IMR-90 (cell line): ENCODE results near the gene MOB3B. TPM values are rescaled to one million over a fixed set of nuclear protein-coding genes. Genes with fewer than 3 reads are reported as not detected.

Experiments
- ATAC-seq: fragments of 200-7000 bp; cut with Tn5 transposase; 2 replicates; pipeline ENCODE4 v1.9.1; 2020; ENCODE audit warnings: low read depth, mild to moderate bottlenecking, moderate library complexity
- BruUV-seq: library from RNA; stranded (reverse); fragments of 400-500 nt; replicated peaks from 2 replicates; lab custom pipeline; 2021; lab: Mats Ljungman, UMichigan
- CTCF ChIA-PET: fragments of 300-600 bp; formaldehyde crosslinking; extraction: SDS; loops from one replicate; lab custom pipeline; 2021; ENCODE audit warnings: antibody characterized with exemption; lab: Yijun Ruan, JAX
- POLR2A ChIA-PET: fragments of 300-600 bp; sonication (Branson Sonifier 250); formaldehyde crosslinking; loops from one replicate; lab custom pipeline; 2022; ENCODE audit warnings: antibody characterized with exemption; ENCODE audit not compliant: unreplicated experiment; lab: Charles Lee
- DNase-seq: peaks from one replicate; pipeline ENCODE4 v3.0.0; 2013
- H2AFZ ChIP-seq: replicated peaks from 2 replicates; pipeline ENCODE3; 2013; ENCODE audit warnings: low read length, mild to moderate bottlenecking; ENCODE audit not compliant: poor library complexity
- H2AK5ac ChIP-seq: 2 replicates; pipeline ENCODE4 v1.6.1; 2013; ENCODE audit warnings: low read depth, low read length, inconsistent platforms
- H2AK9ac ChIP-seq: replicated peaks from 2 replicates; pipeline ENCODE3; 2013; ENCODE audit warnings: mild to moderate bottlenecking, low read depth, low read length, moderate library complexity; ENCODE audit not compliant: poor library complexity
- H2BK120ac ChIP-seq: 2 replicates; pipeline ENCODE4 v1.6.1; 2013; ENCODE audit warnings: low read depth, low read length, inconsistent platforms
- H2BK15ac ChIP-seq: 3 replicates; pipeline ENCODE4 v1.6.1; 2013; ENCODE audit warnings: low read depth, low read length, inconsistent platforms
- H2BK20ac ChIP-seq: 2 replicates; pipeline ENCODE4 v1.6.1; 2013; ENCODE audit warnings: low read depth, mild to moderate bottlenecking, inconsistent platforms, low read length, moderate library complexity
- H2BK5ac ChIP-seq: 2 replicates; pipeline ENCODE4 v1.6.1; 2013; ENCODE audit warnings: mild to moderate bottlenecking, low read depth, low read length, inconsistent platforms; ENCODE audit not compliant: poor library complexity, severe bottlenecking
- H3K14ac ChIP-seq: replicated peaks from 2 replicates; pipeline ENCODE4 v1.6.1; 2013; ENCODE audit warnings: low read depth, low read length, inconsistent platforms
- H3K18ac ChIP-seq: 2 replicates; pipeline ENCODE4 v1.6.1; 2013; ENCODE audit warnings: low read depth, low read length, control low read depth
- H3K23ac ChIP-seq: 2 replicates; pipeline ENCODE4 v1.6.1; 2013; ENCODE audit warnings: low read depth, low read length, inconsistent platforms
- H3K27ac ChIP-seq: 2 replicates; pipeline ENCODE4 v1.5.1; 2013; ENCODE audit warnings: mild to moderate bottlenecking, control low read depth, low read length; ENCODE audit not compliant: insufficient read depth
- H3K27me3 ChIP-seq: 2 replicates; pipeline ENCODE4 v1.6.1; 2013; ENCODE audit warnings: low read length; ENCODE audit not compliant: control insufficient read depth, insufficient read depth
- H3K36me3 ChIP-seq: 2 replicates; pipeline ENCODE4 v1.6.1; 2013; ENCODE audit warnings: low read length, mixed read lengths; ENCODE audit not compliant: control insufficient read depth, insufficient read depth
- H3K4ac ChIP-seq: 2 replicates; pipeline ENCODE4 v1.6.1; 2013; ENCODE audit warnings: low read depth, low read length, inconsistent platforms
- H3K4me1 ChIP-seq: 2 replicates; pipeline ENCODE4 v1.6.1; 2013; ENCODE audit warnings: low read length, mixed read lengths; ENCODE audit not compliant: control insufficient read depth, insufficient read depth
- H3K4me2 ChIP-seq: 2 replicates; pipeline ENCODE4 v1.6.1; 2013; ENCODE audit warnings: low read depth, mild to moderate bottlenecking, control low read depth, low read length, moderate library complexity
- H3K4me3 ChIP-seq: 2 replicates; pipeline ENCODE4 v1.5.1; 2013; ENCODE audit warnings: low read depth, mild to moderate bottlenecking, control low read depth, low read length, moderate library complexity; ENCODE audit not compliant: insufficient read depth
- H3K56ac ChIP-seq: 2 replicates; pipeline ENCODE4 v1.6.1; 2013; ENCODE audit warnings: low read length, inconsistent platforms; ENCODE audit not compliant: insufficient read depth; ENCODE audit errors: extremely low read depth
- H3K79me1 ChIP-seq, 2 experiments: 2 replicates each; pipeline ENCODE4 v1.6.1; 2013; ENCODE audit warnings: low read length in 2 of 2, inconsistent platforms in 1 of 2, low read depth in 1 of 2
- H3K9ac ChIP-seq: 2 replicates; pipeline ENCODE4 v1.6.1; 2013; ENCODE audit warnings: low read depth, low read length, control low read depth
- H3K9me1 ChIP-seq: 2 replicates; pipeline ENCODE4 v1.6.1; 2013; ENCODE audit warnings: low read length, inconsistent platforms; ENCODE audit not compliant: insufficient read depth
- H3K9me3 ChIP-seq: 2 replicates; pipeline ENCODE4 v1.6.1; 2013; ENCODE audit warnings: low read length; ENCODE audit not compliant: control insufficient read depth, insufficient read depth
- H4K20me1 ChIP-seq: 2 replicates; pipeline ENCODE4 v1.6.1; 2013; ENCODE audit warnings: low read length, inconsistent platforms; ENCODE audit not compliant: insufficient read depth
- H4K5ac ChIP-seq: 2 replicates; pipeline ENCODE4 v1.6.1; 2013; ENCODE audit warnings: mild to moderate bottlenecking, low read depth, low read length, control low read depth
- H4K8ac ChIP-seq, 2 experiments: 2 replicates each; pipeline ENCODE4 v1.6.1; 2013; ENCODE audit warnings: low read depth in 2 of 2, low read length in 2 of 2, control low read depth in 1 of 2, inconsistent platforms in 1 of 2
- H4K91ac ChIP-seq: 2 replicates; pipeline ENCODE4 v1.6.1; 2013; ENCODE audit warnings: low read depth, low read length, inconsistent platforms; ENCODE audit not compliant: insufficient read depth
- BHLHE40 ChIP-seq: fragments of 150-350 bp; IDR thresholded peaks from 2 replicates; pipeline ENCODE4 v1.6.1; 2016; ENCODE audit warnings: mild to moderate bottlenecking, low read depth, low read length
- CEBPB ChIP-seq: IDR thresholded peaks from 2 replicates; pipeline ENCODE4 v1.6.1; 2012; ENCODE audit warnings: low read depth, low read length, improper control_type of control experiment
- CHD1 ChIP-seq: IDR thresholded peaks from 2 replicates; pipeline ENCODE4 v1.6.1; 2012; ENCODE audit warnings: low read depth, low read length, improper control_type of control experiment
- FOS ChIP-seq: fragments of 150-350 bp; IDR thresholded peaks from 2 replicates; pipeline ENCODE4 v1.6.1; 2016; ENCODE audit warnings: low read depth, low read length
- MAZ ChIP-seq: IDR thresholded peaks from 2 replicates; pipeline ENCODE4 v1.6.1; 2012; ENCODE audit warnings: low read depth, mild to moderate bottlenecking, low read length, improper control_type of control experiment, moderate library complexity, borderline replicate concordance
- MXI1 ChIP-seq: IDR thresholded peaks from 2 replicates; pipeline ENCODE4 v1.6.1; 2012; ENCODE audit warnings: low read depth, mild to moderate bottlenecking, low read length, moderate library complexity, borderline replicate concordance
- NFE2L2 ChIP-seq: fragments of 150-350 bp; IDR thresholded peaks from 2 replicates; pipeline ENCODE4 v1.6.1; 2016; ENCODE audit warnings: low read depth, mild to moderate bottlenecking, low read length
- POLR2A ChIP-seq: IDR thresholded peaks from 2 replicates; pipeline ENCODE4 v1.6.1; 2012; ENCODE audit warnings: mild to moderate bottlenecking, low read depth, low read length
- RAD21 ChIP-seq: IDR thresholded peaks from 2 replicates; pipeline ENCODE4 v1.6.1; 2012; ENCODE audit warnings: low read length, improper control_type of control experiment
- RCOR1 ChIP-seq: IDR thresholded peaks from 2 replicates; pipeline ENCODE4 v1.6.1; 2012; ENCODE audit warnings: mild to moderate bottlenecking, low read length, improper control_type of control experiment; ENCODE audit not compliant: insufficient replicate concordance
- RFX5 ChIP-seq: IDR thresholded peaks from 2 replicates; pipeline ENCODE4 v1.8.0; 2012; ENCODE audit warnings: low read depth, mild to moderate bottlenecking, low read length, moderate library complexity
- SMC3 ChIP-seq: fragments of 150-350 bp; IDR thresholded peaks from 2 replicates; pipeline ENCODE4 v1.6.1; 2016; ENCODE audit warnings: low read depth, mild to moderate bottlenecking, antibody characterized with exemption, low read length, moderate library complexity
- WGBS, 2 experiments: methylation state at CpG; one replicate each; pipeline versions ENCODE4 v1.1.5 to v1.1.7; 2013; ENCODE audit warnings: missing lambda C conversion rate in 2 of 2; ENCODE audit not compliant: insufficient read length in 1 of 2; ENCODE audit errors: extremely low coverage in 2 of 2; 5-methylcytosine and 5-hydroxymethylcytosine counted together
- dilution Hi-C: fragments of 300-500 bp; cut with HindIII; formaldehyde crosslinking; loops from one replicate; pipeline ENCODE4 v1.14.3; 2018; ENCODE audit warnings: low sequenced_read_pairs; ENCODE audit not compliant: unreplicated experiment
- in situ Hi-C: fragments of 300-500 bp; cut with MboI; formaldehyde crosslinking; loops from 3 replicates; pipeline ENCODE4 v1.14.3; 2019; ENCODE audit warnings: low sequenced_read_pairs, inconsistent platforms, mixed read lengths
- intact Hi-C: fragments of 100-400 bp; cut with micrococcal nuclease; formaldehyde crosslinking; loops from 2 replicates; pipeline ENCODE4 v1.10.0; 2022
- polyA plus RNA-seq, 3 experiments: library from polyadenylated mRNA; depleted of rRNA; stranded (reverse); fragments of >200 nt; gene quantifications; 2 replicates each; pipeline ENCODE4 v1.2.3, GENCODE V29; 2012; ENCODE audit warnings: low replicate concordance in 1 of 3
- total RNA-seq: library from RNA; depleted of rRNA; stranded (reverse); fragments of >200 nt; gene quantifications from 2 replicates; pipeline ENCODE4 v1.2.3, GENCODE V29; 2012
- TF ChIP-seq, protein P1 (sequence below): fragments of 150-350 bp; IDR thresholded peaks from 2 replicates; pipeline ENCODE4 v1.6.1; 2017; ENCODE audit warnings: mild to moderate bottlenecking, antibody characterized with exemption, low read length, low read depth
- TF ChIP-seq, protein P2 (sequence below): conservative IDR thresholded peaks from 2 replicates; pipeline ENCODE4 v1.5.1; 2012; ENCODE audit warnings: mild to moderate bottlenecking, low read depth, low read length, improper control_type of control experiment

MOB3B gene
- total and polyA plus RNA-seq, 2 of the 4 experiments (the other 2 are of a cell fraction) = under 0.01 to 0.02 TPM

DNA sequence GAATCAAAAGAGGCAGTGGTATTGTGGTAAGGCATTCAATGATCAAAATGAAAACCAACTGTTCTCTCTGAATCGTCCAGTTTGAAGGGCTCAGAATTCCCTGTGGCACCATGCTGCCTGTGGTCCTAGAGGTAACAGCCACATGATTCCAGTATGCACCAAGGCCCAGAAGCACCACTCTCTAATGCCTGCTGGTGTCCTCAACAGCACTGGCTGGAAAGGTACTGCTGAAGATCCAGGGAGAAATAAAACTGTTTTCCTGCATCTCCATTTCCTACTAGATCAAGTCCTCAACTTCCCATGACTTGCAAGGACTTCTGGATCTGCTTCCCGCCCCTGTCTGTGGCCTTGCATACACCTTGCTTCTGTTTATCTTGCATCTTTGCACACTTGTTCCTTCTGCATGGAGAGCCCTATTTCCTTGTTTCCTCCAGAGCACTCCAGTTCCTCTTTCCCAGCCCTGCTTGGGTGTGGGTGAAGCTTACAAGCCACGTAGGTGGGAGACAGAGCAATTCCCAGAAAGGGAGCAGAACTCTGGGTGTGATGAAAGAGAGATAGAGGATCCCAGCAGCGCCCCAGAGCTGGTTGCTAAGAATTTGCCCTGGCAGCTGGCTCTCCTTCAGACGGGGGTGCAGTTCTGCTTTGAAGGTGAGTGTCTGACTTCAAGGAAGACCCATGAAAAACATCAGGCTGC is 191.6 kb downstream of the MOB3B start:
- H3K79me1 ChIP-seq = no peaks in the 10 kb centered on the region
- no CpG with 5 or more reads among the region's 5 CpGs for WGBS, 2 experiments
- H3K9me3 ChIP-seq = no peaks in the 10 kb centered on the region
- no peak for TF ChIP-seq MAZ
- TF ChIP-seq, protein P1, sequence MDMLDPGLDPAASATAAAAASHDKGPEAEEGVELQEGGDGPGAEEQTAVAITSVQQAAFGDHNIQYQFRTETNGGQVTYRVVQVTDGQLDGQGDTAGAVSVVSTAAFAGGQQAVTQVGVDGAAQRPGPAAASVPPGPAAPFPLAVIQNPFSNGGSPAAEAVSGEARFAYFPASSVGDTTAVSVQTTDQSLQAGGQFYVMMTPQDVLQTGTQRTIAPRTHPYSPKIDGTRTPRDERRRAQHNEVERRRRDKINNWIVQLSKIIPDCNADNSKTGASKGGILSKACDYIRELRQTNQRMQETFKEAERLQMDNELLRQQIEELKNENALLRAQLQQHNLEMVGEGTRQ = no peak
- TF ChIP-seq MXI1 = no peak
- TF ChIP-seq, protein P2, sequence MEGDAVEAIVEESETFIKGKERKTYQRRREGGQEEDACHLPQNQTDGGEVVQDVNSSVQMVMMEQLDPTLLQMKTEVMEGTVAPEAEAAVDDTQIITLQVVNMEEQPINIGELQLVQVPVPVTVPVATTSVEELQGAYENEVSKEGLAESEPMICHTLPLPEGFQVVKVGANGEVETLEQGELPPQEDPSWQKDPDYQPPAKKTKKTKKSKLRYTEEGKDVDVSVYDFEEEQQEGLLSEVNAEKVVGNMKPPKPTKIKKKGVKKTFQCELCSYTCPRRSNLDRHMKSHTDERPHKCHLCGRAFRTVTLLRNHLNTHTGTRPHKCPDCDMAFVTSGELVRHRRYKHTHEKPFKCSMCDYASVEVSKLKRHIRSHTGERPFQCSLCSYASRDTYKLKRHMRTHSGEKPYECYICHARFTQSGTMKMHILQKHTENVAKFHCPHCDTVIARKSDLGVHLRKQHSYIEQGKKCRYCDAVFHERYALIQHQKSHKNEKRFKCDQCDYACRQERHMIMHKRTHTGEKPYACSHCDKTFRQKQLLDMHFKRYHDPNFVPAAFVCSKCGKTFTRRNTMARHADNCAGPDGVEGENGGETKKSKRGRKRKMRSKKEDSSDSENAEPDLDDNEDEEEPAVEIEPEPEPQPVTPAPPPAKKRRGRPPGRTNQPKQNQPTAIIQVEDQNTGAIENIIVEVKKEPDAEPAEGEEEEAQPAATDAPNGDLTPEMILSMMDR = no peak
- TF ChIP-seq BHLHE40 = no peak
- no peak for TF ChIP-seq RAD21
- TF ChIP-seq RFX5 = no peak
- TF ChIP-seq CHD1 = no peak
- TF ChIP-seq NFE2L2 = no peak
- TF ChIP-seq FOS = no peak
- no peak for TF ChIP-seq RCOR1
- no peak for TF ChIP-seq CEBPB
- TF ChIP-seq SMC3 = no peak
- TF ChIP-seq POLR2A = no peak
- no peak overlapping the region; the same call in 1 of the 2 replicates for H3K4me2 ChIP-seq
- POLR2A ChIA-PET = interaction anchor here (0.5 kb wide), 1 partner anchor 12 kb away, joined by 3 read pairs; no protein-coding TSS in a partner anchor
- H2BK5ac ChIP-seq = no peak overlapping the region
- no peak overlapping the region for H4K8ac ChIP-seq
- no peak overlapping the region for H3K23ac ChIP-seq
- H2BK20ac ChIP-seq = no peak overlapping the region
- in situ Hi-C loops (no loop called here), dilution Hi-C loops (no loop called here), intact Hi-C loops (no loop called here)
- no peak overlapping the region for H3K4me3 ChIP-seq
- no peak for ATAC-seq
- H2AFZ ChIP-seq = no peak overlapping the region
- H3K27ac ChIP-seq = no peak overlapping the region
- no peaks in the 10 kb centered on the region; the same call in 1 of the 2 replicates for H3K9me1 ChIP-seq
- H2AK9ac ChIP-seq = no peak overlapping the region
- H3K56ac ChIP-seq = no peak overlapping the region
- H3K9ac ChIP-seq = no peak overlapping the region
- H3K36me3 ChIP-seq = no peaks in the 10 kb centered on the region
- CTCF ChIA-PET = interaction anchor here (0.6 kb wide), 1 partner anchor 173 kb away, joined by 3 read pairs; no protein-coding TSS in a partner anchor
- no peak overlapping the region for H3K4ac ChIP-seq
- no TSS peak for BruUV-seq
- no peak for DNase-seq
- no peaks in the 10 kb centered on the region; the same call in 1 of the 2 replicates for H3K4me1 ChIP-seq
- no peak overlapping the region for H4K91ac ChIP-seq
- H3K18ac ChIP-seq = no peak overlapping the region
- no peak overlapping the region for H4K5ac ChIP-seq
- no peak overlapping the region for H2BK120ac ChIP-seq
- H2BK15ac ChIP-seq = no peak overlapping the region
- H4K20me1 ChIP-seq = no peaks in the 10 kb centered on the region
- peaks cover 37% of the 10 kb centered on the region for H3K27me3 ChIP-seq
- no peak overlapping the region for H3K14ac ChIP-seq
- H2AK5ac ChIP-seq = no peak overlapping the region
